Fibroblast of pulmonary artery (primary cell): ENCODE measurements around the gene PRUNE1.
A peak's percentile ranks its signal among the peaks of the same experiment; 100 is the strongest.

Source experiments
- DNase-seq: peaks from one replicate; pipeline ENCODE4 v3.0.0-alpha.2; 2010; ENCODE audit warnings: low read depth
- H3K4me3 ChIP-seq: replicated peaks from 2 replicates; pipeline ENCODE4 v1.5.1; 2011; ENCODE audit warnings: low read depth, mild to moderate bottlenecking, control low read depth, low read length, moderate library complexity
- TF ChIP-seq, protein P1 (sequence below): IDR thresholded peaks from 2 replicates; pipeline ENCODE4 v1.5.1; 2011; ENCODE audit warnings: mild to moderate bottlenecking, control low read depth, low read length, inconsistent platforms; ENCODE audit errors: missing control alignments

PRUNE1 gene

DNA sequence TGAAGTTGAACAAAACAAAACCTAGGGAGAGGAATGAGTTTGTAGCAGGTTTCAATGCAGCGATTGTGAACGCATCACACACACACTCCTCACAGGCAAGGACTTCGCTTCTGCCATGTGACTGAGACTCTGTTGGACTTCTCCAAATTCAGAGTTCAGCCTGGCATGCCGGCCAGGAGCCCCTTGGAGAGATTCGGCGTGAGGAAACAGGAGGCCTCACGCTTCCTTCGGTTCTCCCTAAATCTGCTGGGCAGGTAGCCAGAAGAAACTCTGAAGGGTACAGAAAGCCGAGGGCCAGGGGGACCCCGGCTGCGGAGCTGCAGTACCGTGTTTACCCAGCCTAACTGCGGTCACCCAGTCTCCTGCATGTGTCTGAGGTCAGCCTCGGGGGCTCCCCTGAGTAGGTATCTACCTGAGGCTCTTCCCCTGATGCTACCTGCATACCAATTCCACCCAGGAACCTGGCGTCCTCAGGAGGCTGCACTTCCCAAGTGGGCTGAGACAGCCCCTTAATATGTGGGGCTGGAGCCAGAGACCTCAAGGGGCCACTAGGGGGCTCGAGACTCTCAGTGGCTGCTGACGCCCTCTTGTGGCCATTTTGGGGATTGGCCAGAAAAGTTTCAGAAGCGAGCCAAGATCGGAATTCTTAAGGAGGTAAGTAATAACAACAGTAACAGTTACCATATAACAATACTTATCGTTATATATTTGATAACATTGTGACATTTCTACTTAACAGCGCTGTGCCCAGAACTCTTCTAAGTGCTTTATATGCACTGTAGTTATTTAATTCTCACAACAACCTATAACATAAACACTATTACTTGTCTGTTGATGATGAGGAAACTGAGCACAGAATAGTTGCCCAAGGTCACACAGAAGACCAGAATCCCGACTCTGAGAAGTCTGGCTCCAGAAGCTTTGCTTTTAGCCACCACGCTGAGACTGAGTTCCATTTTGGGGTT, 28.9 kb upstream of the PRUNE1 start:
- TF ChIP-seq, protein P1, sequence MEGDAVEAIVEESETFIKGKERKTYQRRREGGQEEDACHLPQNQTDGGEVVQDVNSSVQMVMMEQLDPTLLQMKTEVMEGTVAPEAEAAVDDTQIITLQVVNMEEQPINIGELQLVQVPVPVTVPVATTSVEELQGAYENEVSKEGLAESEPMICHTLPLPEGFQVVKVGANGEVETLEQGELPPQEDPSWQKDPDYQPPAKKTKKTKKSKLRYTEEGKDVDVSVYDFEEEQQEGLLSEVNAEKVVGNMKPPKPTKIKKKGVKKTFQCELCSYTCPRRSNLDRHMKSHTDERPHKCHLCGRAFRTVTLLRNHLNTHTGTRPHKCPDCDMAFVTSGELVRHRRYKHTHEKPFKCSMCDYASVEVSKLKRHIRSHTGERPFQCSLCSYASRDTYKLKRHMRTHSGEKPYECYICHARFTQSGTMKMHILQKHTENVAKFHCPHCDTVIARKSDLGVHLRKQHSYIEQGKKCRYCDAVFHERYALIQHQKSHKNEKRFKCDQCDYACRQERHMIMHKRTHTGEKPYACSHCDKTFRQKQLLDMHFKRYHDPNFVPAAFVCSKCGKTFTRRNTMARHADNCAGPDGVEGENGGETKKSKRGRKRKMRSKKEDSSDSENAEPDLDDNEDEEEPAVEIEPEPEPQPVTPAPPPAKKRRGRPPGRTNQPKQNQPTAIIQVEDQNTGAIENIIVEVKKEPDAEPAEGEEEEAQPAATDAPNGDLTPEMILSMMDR, result no peak
- peak; percentile 92 for DNase-seq
- H3K4me3 ChIP-seq, result no peak overlapping the region

DNA sequence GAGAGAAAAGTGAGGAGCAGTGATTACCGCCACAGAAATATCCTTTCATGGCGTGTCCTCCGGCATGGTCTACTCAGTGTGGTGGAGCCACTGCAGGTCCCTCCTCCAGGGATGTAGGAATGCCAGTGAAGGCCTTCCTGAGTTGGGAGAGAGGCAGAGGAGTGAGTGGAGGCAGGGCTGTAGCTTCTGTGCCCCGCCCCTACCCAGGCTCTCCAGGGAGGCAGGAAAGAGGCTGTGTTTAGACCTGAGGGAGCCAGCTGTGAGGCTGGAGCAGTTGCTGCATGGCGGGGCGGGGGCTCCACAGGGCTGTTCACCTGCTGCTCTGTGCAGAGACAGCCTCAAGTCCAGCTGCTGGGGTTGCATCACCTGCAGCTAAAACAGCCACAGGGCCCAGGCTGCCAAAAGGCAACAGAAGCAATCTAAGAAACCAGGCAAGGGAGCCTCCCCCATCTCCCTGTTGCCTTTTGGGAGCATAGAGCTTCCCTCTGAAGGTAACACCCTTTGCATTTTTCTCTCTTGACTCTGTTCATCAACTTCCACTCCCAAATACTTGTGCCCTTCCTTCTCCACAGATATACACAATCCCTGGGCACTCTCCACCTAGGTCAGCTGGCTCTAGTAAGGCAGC, 27.0 kb upstream of the PRUNE1 start:
- no peak for DNase-seq
- TF ChIP-seq, protein P1, result no peak
- no peak overlapping the region for H3K4me3 ChIP-seq

DNA sequence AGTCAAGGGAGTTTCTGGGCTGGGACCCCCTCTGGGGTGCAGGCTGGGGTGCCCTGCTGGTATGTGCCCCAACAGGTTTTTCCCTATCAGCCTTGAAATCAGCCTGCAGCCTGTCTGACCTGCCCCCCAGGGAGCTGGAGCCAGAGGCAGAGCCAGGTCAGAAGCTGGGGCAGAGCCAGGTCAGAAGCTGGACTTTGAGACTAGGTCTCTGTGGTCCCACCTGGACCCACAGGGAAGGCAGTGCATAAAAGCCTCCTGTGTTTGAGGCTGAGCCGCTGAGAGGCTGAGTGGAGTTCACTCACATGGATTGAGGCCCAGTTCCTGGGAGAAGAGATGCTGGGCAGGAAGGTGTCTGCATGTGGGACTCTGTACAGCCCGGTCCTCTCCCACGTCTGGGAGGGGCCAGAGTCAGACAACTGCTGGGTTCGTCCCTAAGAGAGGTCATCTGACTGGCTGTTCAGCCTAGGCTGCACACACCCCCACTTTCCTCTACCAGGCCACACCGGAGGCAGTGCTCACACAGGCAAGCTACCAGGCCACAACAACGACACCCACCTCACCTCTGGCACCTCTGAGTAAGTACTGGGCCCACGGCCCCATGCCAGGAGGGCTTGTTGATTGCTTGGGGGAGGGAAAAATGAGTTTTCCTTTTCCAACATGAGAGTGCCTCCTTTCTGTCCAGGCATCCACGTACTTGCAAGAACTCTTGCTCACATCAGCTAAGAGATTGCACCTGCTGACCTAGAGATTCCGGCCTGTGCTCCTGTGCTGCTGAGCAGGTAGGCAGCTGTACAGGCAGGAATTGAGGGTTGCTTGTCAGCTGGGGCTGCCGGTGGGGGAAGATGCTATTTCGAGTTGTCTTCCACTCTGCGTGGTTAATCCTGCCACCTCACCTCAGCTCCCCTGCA, 26.2 kb upstream of the PRUNE1 start, which contains the start of gene ANXA9:
ANXA9 (plus strand) TSS at position 488 of the 908 bp plus-strand sequence. CDS start 814 bp downstream, outside the sequence.
- peak; percentile 39 for DNase-seq
- TF ChIP-seq, protein P1, result no peak

DNA sequence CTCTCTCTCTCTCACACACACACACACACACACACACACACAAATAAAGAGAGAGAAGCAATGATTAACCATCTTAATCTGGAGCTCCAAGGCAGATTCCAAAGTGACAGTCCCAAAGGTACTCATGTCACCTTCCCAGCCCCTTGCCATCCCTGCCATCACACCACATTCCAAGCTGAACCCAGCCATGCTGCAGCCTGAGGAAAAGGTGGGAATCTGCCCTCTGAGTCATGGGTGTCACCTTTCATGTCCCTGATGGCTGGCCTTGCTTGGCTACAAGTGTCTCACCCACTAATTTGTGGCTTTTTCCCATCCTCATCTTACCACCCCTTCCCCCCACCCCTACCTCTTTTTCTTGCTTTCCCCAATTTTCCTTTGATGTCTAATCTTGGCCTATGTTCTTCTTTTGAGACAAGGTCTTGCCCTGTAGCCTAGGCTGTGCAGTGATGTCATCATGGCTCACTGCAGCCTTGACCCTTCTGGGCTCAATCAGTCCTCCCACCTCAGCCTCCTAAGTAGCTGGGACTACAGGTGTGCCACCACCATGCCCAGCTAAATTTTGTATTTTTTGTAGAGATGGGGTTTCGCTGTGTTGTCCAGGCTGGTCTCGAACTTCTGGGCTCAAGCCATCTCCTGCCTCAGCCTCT, 22.9 kb upstream of the PRUNE1 start:
- no peak overlapping the region for H3K4me3 ChIP-seq
- TF ChIP-seq, protein P1, result no peak
- DNase-seq, result no peak

More for the DNA sequence above, 26.2 kb upstream of the PRUNE1 start, which contains the start of gene ANXA9:
- no peak within 1 kb of the TSS for H3K4me3 ChIP-seq

DNA sequence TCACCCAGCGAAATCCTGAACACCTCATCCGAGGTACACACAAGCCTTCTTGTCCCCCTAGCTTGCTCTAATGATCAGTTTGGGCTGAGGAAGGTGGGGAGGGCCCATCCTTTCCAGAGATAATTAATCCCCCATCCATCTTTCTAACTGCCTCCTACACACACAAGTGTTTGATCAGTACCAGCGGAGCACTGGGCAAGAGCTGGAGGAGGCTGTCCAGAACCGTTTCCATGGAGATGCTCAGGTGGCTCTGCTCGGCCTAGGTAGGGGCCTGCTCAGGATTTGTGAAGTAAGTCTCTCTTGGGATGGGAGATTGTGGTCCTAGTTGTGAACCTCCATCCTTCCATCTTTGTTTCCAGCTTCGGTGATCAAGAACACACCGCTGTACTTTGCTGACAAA, 20.3 kb upstream of the PRUNE1 start:
- DNase-seq, result no peak
- TF ChIP-seq, protein P1, result no peak
- no peak overlapping the region for H3K4me3 ChIP-seq

DNA sequence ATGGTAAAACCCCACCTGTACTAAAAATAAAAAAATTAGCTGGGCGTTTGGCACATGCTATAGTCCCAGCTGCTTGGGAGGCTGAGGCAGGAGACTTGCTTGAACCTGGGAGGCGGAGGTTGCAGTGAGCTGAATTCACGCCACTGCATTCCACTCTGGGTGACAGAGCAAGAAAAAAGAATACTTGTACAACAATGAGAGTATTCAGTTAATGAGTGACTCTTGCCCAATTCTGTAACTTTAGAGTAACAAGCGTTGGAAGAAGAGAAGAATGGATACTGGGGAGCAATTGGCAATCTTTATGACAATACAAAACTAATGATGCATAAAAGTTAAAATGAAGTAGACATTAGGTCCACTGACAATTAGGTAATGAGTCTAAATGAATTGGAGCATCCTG, 15.6 kb upstream of the PRUNE1 start:
- TF ChIP-seq, protein P1, result no peak

More for the DNA sequence above, 15.6 kb upstream of the PRUNE1 start:
- no peak overlapping the region for H3K4me3 ChIP-seq
- no peak for DNase-seq
